PC-9 (cell line): Measurements from ENCODE around the gene LGI2.

Source experiments
- CTCF ChIP-seq: fragments of 200-600 bp; sonication (generic); conservative IDR thresholded peaks from 2 replicates; pipeline ENCODE4 v1.6.1; 2017; ENCODE audit warnings: mixed run types, antibody characterized with exemption, mild to moderate bottlenecking, moderate library complexity
- EZH2 ChIP-seq: fragments of 200-600 bp; sonication (generic); IDR thresholded peaks from 2 replicates; pipeline ENCODE4 v1.8.0; 2017; ENCODE audit warnings: antibody characterized with exemption, low read depth

DNA sequence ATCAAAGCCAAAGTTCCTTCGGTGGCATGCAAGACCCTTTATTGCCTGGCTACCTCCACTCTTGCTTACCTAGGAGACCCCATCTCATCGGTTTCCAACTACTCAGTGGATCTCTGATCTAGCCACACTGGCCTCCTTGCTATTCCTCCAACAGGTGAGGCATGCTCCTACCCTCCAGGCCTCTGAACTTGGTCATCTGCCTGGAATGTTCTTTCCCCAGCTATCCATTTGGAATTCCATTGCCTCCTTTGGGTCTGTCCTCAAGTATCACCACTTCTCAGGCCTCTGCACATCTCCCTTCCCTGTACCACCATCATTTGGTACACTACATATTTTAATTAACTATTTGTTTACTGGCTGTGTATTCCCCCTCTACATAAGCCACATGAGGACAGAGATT is 11.2 kb downstream of the LGI2 start:
- TF ChIP-seq CTCF = no peak
- TF ChIP-seq EZH2 = no peak
